Measurements from ENCODE around the gene FCER1G.

FCER1G gene

GRCh38 chr1:161266836-161267235 lies 51.7 kb downstream of the FCER1G start:
- Mint-ChIP-seq H3K9me3 (no peaks in the 10 kb centered on the region), H3K4me1 (peaks cover 17% of the 10 kb centered on the region), H3K4me3 (peak overlapping the region in 1 of 3 experiments; percentile 24), H3K36me3 (ENCODE audit: low read depth) (no peaks in the 10 kb centered on the region), H3K27ac (peak overlapping the region; percentile 76 to 91 (median 83)), H3K27me3 (ENCODE audit: low read depth) (peaks cover 2% of the 10 kb centered on the region)
- TF ChIP-seq CTCF (IDR thresholded peaks at IDR 0.05; ENCODE audit: unreplicated experiment in 3 of 3) = no peak

GRCh38 chr1:161267321-161267720 lies 52.2 kb downstream of the FCER1G start:
- no peaks in the 10 kb centered on the region for H3K9me3 Mint-ChIP-seq
- H3K36me3 Mint-ChIP-seq (ENCODE audit: low read depth) = no peaks in the 10 kb centered on the region
- H3K4me1 Mint-ChIP-seq = peaks cover 16% of the 10 kb centered on the region
- TF ChIP-seq CTCF (IDR thresholded peaks at IDR 0.05; ENCODE audit: unreplicated experiment in 3 of 3) = no peak
- H3K4me3 Mint-ChIP-seq = no peak overlapping the region
- H3K27me3 Mint-ChIP-seq (ENCODE audit: low read depth) = no peaks in the 10 kb centered on the region
- peak overlapping the region in 2 of 3 experiments; percentile 63 to 91 for H3K27ac Mint-ChIP-seq
